GM13976 (cell line): ENCODE results near the gene CALM1.

Source experiments
- DNase-seq: peaks from one replicate; pipeline ENCODE4 v3.0.0; 2012; ENCODE audit warnings: low spot score
- in situ Hi-C: fragments of 300-500 bp; cut with MboI; formaldehyde crosslinking; loops from one replicate; pipeline ENCODE4 v1.12.0; 2022; ENCODE audit warnings: low sequenced_read_pairs, mixed read lengths, inconsistent platforms; ENCODE audit not compliant: unreplicated experiment
- TF ChIP-seq, protein P1 (sequence below): IDR thresholded peaks from 2 replicates; pipeline ENCODE4 v1.5.1; 2012; ENCODE audit warnings: borderline replicate concordance, mild to moderate bottlenecking; ENCODE audit not compliant: insufficient read depth; ENCODE audit errors: extremely low read depth, missing control alignments, control extremely low read depth

The CALM1 gene

DNA sequence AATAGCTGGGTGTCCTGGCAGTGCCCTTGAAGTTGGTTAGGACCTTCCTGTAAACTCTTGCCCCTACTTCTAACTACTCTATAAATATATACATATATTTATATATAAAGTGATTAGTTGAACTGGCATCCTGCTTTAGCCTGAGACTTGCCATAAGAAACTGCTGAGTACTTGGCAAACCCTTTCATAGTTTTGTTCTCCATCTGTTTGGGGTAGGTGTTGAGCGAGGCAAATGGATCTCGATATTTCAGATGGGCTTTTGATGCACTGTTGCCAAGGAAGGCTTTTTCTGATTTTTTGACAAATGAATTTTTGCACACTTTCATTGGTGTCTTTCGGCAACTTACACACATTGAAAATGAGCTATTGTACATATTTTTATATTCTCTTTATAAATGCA lies 10.4 kb downstream of the CALM1 start:
- in situ Hi-C loops: no loop called here
- no peak for DNase-seq

DNA sequence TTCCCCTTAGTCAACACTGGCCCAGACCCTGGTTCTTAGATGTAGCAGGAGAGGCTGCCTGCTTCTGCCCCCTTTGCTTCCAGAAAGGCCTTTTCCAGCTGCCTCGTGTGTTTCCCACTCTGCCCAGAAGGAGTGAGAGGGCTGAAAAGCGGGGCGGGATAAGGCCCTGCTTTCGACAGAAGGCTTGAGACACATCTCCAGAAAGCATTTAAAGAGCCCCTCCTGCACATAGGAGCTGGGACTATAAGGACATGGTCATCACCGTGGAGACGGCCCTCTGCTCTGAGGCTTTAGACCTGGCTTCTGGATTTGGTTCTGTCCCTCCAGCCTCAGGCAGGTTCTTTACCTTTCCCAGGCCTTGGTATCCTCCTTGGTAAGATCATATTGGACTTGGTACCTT lies 11.9 kb downstream of the CALM1 start:
- TF ChIP-seq, protein P1, sequence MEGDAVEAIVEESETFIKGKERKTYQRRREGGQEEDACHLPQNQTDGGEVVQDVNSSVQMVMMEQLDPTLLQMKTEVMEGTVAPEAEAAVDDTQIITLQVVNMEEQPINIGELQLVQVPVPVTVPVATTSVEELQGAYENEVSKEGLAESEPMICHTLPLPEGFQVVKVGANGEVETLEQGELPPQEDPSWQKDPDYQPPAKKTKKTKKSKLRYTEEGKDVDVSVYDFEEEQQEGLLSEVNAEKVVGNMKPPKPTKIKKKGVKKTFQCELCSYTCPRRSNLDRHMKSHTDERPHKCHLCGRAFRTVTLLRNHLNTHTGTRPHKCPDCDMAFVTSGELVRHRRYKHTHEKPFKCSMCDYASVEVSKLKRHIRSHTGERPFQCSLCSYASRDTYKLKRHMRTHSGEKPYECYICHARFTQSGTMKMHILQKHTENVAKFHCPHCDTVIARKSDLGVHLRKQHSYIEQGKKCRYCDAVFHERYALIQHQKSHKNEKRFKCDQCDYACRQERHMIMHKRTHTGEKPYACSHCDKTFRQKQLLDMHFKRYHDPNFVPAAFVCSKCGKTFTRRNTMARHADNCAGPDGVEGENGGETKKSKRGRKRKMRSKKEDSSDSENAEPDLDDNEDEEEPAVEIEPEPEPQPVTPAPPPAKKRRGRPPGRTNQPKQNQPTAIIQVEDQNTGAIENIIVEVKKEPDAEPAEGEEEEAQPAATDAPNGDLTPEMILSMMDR: no peak
- in situ Hi-C loops: no loop called here
- DNase-seq: no peak

More for the DNA sequence above, 10.4 kb downstream of the CALM1 start:
- TF ChIP-seq, protein P1: no peak

GRCh38 chr14:90409209-90409730 lies 12.4 kb downstream of the CALM1 start:
- in situ Hi-C loops: no loop called here

GRCh38 chr14:90412058-90412457 lies 15.2 kb downstream of the CALM1 start:
- no peak for DNase-seq
- TF ChIP-seq, protein P1: no peak
- in situ Hi-C loops: no loop called here

More at GRCh38 chr14:90409209-90409730, 12.4 kb downstream of the CALM1 start:
- TF ChIP-seq, protein P1: no peak
- no peak for DNase-seq

- no peak for DNase-seq
These were observed 19.9 kb downstream of the CALM1 start for GRCh38 chr14:90416720-90417119.

GRCh38 chr14:90418053-90418452 lies 21.2 kb downstream of the CALM1 start:
- no peak for DNase-seq
- in situ Hi-C loops: no loop called here
- TF ChIP-seq, protein P1: no peak

More at GRCh38 chr14:90416720-90417119, 19.9 kb downstream of the CALM1 start:
- in situ Hi-C loops: no loop called here
- TF ChIP-seq, protein P1: no peak
